ENCODE data around the gene HMX3. TPM values are rescaled to one million over a fixed set of nuclear protein-coding genes. Genes with fewer than 3 reads are reported as not detected.
A peak's percentile ranks its signal among the peaks of the same experiment; 100 is the strongest.

Gene HMX3
- total RNA-seq, 2 donors from 2014 or later: 0.36 to 1.2 TPM

DNA sequence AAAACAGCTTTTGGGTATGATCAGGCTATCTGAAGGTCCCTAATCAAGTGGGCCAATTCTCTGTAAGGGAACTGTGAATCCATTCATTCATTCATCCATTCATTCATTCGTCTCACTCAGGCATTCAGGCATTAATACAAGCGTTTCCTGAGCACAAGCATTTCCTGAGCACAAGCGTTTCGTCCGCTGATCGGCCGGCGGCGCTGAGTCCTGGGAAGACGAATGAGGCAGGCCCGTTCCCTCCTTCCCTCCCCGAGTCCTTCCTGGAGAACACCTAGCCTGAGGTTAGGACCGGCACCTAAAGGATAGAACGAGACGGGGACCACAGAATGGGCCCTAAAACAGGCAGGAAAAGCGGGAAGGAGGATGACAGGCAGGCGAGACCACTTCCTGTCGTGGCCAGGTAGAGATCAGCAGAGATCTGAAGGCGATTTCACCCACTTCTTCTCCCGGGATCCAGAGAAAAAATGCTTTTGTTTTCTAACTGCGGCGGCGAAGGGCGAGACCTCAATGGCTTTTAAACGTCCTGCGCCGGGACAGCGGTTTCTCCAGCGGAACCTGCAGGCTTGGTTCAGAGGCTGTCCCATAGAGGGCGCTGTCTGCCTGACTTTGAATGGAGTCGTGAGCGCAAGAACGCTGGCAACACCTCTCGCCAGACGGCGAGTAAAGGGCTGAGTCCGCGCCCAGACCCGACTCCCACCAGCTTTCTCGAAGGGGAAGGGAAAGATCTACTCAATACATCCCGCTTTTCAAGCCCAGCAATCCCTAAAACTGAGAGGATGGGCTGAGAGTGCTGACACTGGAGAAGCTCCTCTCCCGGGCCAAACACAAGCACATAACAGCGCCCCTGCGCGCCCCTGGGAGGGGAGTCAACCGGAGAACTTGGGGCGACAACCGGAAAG lies 2.9 kb upstream of the HMX3 start:
- ATAC-seq (peak; percentile 88), DNase-seq (peak; percentile 72 to 91)
- intact Hi-C loops (cut with DNase I, micrococcal nuclease): loop anchor here (2.0 to 5.0 kb wide), 2 partner anchors 424 to 426 kb away; no protein-coding TSS in a partner anchor

DNA sequence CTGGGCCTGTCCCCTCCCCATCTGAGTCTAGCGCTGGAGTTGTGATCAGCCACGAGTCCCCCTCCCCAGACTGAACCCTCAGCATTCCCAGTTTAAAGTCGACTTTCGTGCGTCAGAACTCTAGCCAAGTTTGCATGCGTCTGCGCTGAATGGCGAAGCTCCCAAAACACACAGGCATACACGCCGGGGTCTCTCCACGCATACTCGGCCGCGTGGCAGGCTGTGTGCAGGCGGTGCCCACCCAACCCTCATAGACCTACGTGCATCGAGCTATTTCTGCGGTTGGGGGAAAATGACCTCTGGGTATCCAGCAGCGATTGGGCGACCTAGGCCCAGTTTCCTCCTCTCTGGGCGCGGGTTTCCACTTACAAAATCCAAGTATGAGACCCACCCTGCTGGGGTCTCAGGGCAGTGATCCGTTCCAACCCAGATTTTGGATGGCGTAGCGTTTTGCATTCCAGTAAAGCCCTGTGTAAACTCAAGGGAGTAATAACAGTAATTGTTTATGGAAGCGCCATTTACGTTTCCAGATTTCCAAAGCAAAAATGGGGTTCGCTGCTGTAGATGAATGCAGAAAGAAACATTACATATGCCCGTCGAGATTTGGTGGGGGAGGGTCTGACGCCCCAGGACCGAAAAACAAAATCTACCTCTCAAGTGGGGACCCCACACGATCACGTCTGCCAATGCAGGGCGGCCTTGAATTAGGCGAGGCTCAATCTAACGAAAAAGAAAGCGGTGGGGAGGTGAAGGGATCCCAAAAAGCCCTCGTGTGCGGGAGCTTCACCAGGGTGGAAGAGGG lies 2.0 kb upstream of the HMX3 start:
- ATAC-seq (no peak), DNase-seq (no peak)
- intact Hi-C loops (cut with DNase I, micrococcal nuclease): loop anchor here (2.0 to 5.0 kb wide), 2 partner anchors 424 to 425 kb away; no protein-coding TSS in a partner anchor

DNA sequence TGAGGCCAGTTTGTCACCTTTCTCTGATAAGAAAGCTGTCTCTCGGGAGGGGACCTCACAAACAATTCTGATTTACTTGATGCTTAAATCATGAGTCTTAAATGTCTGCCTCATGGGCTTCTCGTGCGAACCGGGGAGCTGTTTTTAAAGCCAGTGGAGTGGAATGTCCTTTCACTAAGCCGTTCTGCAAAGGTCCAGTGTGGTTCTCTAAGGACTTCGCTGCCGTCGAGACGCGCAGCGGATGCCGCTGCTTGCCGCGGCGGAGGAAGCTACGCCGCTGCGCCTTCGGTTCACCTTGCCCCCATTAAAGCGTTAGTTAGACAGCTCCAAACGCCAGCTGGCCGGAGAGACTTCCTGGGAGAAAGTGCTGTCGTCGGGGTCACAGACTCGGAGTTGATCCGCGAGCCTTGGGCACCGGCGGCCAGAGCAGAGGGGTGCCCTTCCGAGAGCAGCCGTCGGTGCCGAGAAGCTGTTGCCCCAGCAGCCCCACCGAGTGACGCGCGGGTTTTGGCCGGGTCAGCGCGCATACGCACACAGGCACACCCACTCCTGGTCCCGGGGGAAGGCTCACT lies 1.3 kb upstream of the HMX3 start:
- ATAC-seq: no peak
- no peak for DNase-seq
- intact Hi-C loops (cut with DNase I, micrococcal nuclease): loop anchor here in 1 of 2 donors (5.0 kb wide), 1 partner anchor 423 kb away; no protein-coding TSS in a partner anchor

GRCh38 chr10:123134915-123135414 lies 805 bp upstream of the HMX3 start:
- intact Hi-C loops (cut with DNase I, micrococcal nuclease): loop anchor here in 1 of 2 donors (5.0 kb wide), 1 partner anchor 422 kb away; no protein-coding TSS in a partner anchor
- DNase-seq (no peak), ATAC-seq (no peak)

DNA sequence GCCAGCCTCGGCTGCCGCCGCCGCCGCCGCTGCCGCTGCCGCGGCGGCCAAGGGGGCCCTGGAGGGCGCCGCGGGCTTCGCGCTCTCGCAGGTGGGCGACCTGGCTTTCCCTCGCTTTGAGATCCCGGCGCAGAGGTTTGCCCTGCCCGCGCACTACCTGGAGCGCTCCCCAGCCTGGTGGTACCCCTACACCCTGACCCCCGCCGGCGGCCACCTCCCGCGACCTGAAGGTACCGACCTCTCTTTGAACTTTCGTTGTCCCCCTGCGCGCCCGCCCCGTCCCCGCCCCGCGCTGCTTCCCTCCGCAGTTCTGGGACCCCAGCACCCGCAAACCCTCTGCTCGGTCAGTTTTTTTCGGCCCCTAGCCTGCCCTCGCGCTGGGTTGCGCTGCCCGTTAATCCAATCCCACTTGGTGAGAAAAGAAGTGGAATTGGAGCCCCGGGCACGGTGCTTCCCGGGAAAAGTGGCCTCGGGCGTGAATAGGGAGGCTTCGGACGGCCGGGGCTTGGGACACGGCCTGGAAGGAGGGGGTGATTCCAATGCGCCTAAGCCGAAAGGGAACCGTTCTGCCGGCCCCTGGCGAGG lies 543 bp downstream of the HMX3 start:
- ATAC-seq (no peak), DNase-seq (no peak)
- intact Hi-C loops (cut with DNase I, micrococcal nuclease): no loop called here

GRCh38 chr10:123136806-123137642 lies 1.3 kb downstream of the HMX3 start:
- no peak for DNase-seq
- ATAC-seq: no peak
- intact Hi-C loops (cut with DNase I, micrococcal nuclease): no loop called here

DNA sequence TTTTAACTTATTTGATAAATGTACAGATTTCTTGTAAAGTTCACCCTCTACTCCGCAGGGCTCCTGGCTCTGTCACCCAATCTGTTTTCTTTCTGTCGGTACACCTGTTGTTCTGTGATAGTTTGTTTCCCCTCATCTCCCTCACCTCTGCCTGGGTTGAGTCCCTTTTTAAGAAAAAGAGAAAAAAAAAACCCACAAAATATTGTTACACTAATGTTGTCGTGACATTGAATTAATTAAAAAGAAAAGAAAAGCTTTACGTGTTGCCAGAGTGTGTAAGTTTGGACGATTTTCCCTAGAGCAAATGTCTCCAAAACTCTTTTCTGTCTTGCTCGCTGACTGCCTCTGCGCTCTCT lies 3.4 kb downstream of the HMX3 start:
- DNase-seq: no peak
- no peak for ATAC-seq
- intact Hi-C loops (cut with DNase I, micrococcal nuclease): no loop called here

DNA sequence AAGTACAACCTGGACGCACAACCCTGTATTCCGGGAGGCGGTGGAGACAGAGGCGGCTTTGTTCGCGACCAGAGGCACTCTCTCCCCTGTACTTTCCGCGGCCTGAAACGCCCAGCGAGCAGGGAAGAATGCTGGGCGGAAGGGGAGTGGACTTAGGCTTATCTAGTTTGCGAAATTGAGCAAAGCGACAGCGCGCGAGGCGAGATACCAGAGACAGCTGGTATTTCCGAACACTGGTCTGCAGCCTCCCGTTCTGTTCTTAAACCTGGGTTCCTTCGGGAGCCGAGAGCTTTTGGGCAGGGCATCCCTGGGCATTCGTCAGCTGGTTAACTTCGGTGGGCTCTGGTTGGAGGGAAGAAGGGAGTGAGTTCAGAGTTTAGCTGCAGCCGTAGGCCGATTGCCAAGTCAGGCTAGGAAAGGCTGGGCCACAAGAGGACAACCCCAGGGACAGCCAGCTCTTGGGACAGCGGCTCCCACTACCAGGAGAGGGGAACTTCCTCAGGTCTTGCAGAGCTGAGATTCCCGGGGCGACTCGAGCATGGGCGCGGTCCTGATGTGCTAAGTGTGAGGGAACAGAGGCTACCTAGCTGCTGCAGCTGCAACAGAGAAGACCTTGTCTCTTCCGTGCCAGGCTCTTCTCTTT lies 3.9 kb downstream of the HMX3 start:
- peak; percentile 74 for ATAC-seq
- intact Hi-C loops (cut with DNase I, micrococcal nuclease): no loop called here

GRCh38 chr10:123140164-123140982 lies 4.6 kb downstream of the HMX3 start:
- DNase-seq: no peak
- intact Hi-C loops (cut with DNase I, micrococcal nuclease): no loop called here
- peak; percentile 40 for ATAC-seq

More for the DNA sequence above, 3.9 kb downstream of the HMX3 start:
- DNase-seq: peak in 1 of 2 donors; percentile 38

DNA sequence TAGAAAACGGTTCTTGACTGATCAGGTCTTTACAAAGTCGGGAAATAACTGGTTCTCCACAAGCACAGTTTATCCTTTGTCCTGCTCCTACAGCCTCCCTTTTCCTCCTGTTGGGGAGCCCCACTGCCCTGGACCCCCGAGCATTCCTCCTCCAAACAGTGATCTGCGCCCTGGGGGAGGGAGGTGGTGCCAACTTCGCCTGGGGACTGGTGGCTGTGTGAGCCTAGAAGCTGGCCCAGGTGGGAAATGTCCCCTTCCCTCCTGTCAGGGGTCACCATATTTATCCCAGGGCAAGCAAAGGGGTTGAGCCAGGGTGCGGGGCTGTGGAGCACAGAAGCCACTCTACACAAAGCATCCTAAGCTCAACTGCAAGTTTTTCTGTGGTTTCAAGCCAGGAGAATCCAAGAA lies 5.2 kb downstream of the HMX3 start:
- intact Hi-C loops (cut with DNase I, micrococcal nuclease): no loop called here
- ATAC-seq: no peak

DNA sequence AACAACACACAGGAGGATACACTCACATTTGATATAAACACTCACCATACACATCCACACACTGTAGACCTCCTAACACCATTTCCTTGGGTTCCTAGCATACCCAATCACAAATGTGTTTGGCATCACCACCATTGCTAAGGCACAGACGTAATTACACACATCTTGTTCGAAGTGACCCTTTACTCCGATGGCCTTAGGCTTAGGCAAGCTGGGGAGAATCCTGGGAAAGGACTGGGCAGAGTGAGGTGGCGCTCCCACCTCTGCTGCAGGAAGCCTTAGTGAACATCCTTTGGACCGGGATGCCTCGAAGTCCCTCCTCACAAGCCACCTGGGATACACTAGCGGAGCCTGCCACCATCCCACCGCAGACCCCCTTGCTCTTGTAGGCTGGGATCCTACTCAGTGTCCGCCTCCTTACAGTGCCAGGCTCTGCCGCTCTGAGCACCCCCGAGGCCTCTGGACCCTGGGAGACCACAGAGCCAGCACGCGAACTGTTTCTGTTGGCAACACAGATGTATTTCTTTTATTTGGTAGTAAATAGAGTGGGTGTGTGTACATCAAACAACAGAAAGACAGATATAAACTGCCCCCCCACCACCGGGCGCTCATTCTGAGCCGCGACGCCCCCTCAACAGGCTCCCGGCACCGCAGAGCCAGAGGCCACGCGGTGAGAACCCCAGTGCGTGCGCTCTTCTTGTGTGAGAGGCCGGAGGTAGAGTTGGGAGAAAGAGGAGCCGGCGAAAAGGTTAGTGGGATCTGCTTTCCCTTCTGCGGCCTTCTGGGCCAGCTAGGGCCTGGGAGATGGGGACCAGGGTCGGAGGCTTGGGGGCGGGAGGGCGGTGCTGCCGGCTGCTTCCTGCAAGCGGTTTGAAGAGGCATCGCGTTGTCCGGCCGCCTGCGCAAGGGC lies 6.3 kb downstream of the HMX3 start:
- intact Hi-C loops (cut with DNase I, micrococcal nuclease): no loop called here

More for the DNA sequence above, 5.2 kb downstream of the HMX3 start:
- DNase-seq: no peak

DNA sequence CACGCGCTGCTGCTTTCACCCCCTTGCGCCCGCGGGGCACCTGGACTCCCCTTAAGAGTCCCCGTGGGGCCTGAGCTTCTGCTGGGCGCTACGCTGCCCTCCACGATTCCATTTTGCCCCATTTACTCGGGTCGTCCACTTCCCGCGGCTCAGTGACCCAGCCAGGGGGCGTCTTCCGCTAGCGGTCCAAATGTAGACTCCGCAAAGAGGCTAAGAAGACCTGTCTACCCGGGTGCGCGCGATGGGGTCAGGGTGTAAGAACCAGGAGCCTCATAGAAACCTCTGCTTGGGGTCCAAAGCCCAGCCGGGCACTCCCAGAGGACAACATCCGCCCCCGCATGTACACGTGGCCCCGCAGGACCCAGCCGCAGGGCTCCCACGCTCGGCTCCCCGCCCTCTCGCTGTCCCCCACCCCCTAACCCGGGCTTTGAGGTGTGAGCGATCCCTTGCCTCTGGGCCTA lies 7.0 kb downstream of the HMX3 start:
- DNase-seq: no peak

More for the DNA sequence above, 6.3 kb downstream of the HMX3 start:
- ATAC-seq (no peak), DNase-seq (no peak)

GRCh38 chr10:123143162-123143824 lies 7.5 kb downstream of the HMX3 start:
- intact Hi-C loops (cut with DNase I, micrococcal nuclease): no loop called here
- ATAC-seq: no peak

More for the DNA sequence above, 7.0 kb downstream of the HMX3 start:
- no peak for ATAC-seq
- intact Hi-C loops (cut with DNase I, micrococcal nuclease): no loop called here

GRCh38 chr10:123143825-123144168 lies 8.0 kb downstream of the HMX3 start:
- intact Hi-C loops (cut with DNase I, micrococcal nuclease): no loop called here
- DNase-seq: no peak
- no peak for ATAC-seq

More at GRCh38 chr10:123143162-123143824, 7.5 kb downstream of the HMX3 start:
- DNase-seq: no peak
